ENCODE data around the gene TBC1D9B. TPM values are rescaled to one million over a fixed set of nuclear protein-coding genes. Genes with fewer than 3 reads are reported as not detected.

Gene TBC1D9B
- total and polyA plus RNA-seq, 8 donors = 42.1 to 87.2 (median 54.9) TPM

GRCh38 chr5:179816796-179817469 is 90.8 kb downstream of the TBC1D9B start:
- H3K27ac ChIP-seq = peak overlapping the region in 2 of 4 donors; percentile 98 to 100
- TF ChIP-seq CTCF (IDR thresholded peaks at IDR 0.05) = no peak
- FAIRE-seq (no peak), ATAC-seq (no peak), DNase-seq (peak in 3 of 6 donors; percentile 40 to 84 (median 61))
- WGBS, 2 donors = 1 to 2% methylated on average over 65 to 72 of the region's 72 CpGs
- intact Hi-C loops (cut with DNase I) = no loop called here
- no peaks in the 10 kb centered on the region for H3K36me3 ChIP-seq
- no peaks in the 10 kb centered on the region for H3K9me3 ChIP-seq
- H3K4me3 ChIP-seq = peak overlapping the region; percentile 21 to 50 (median 42)
- H3K4me1 ChIP-seq = peaks cover 19 to 24% (median 23%) of the 10 kb centered on the region in 3 donors
- H3K27me3 ChIP-seq = no peaks in the 10 kb centered on the region

- peak in 3 of 6 donors; percentile 27 to 76 (median 52) for DNase-seq
- no peaks in the 10 kb centered on the region for H3K36me3 ChIP-seq
- no peak overlapping the region for H3K27ac ChIP-seq
- no peak for ATAC-seq
- no peaks in the 10 kb centered on the region for H3K27me3 ChIP-seq
- no peak for TF ChIP-seq CTCF (IDR thresholded peaks at IDR 0.05)
- no peaks in the 10 kb centered on the region for H3K9me3 ChIP-seq
- WGBS, 2 donors = 62 to 66% methylated on average over 23 of the region's 23 CpGs
- no peak for FAIRE-seq
- intact Hi-C loops (cut with DNase I) = no loop called here
- peaks cover 17 to 24% (median 23%) of the 10 kb centered on the region in 3 donors for H3K4me1 ChIP-seq
- H3K4me3 ChIP-seq = peak overlapping the region; percentile 21 to 50 (median 42)
These were observed 91.3 kb downstream of the TBC1D9B start for GRCh38 chr5:179816401-179816795.

- intact Hi-C loops (cut with DNase I) = no loop called here
- no peak overlapping the region for H3K4me3 ChIP-seq
- no peak for TF ChIP-seq CTCF (IDR thresholded peaks at IDR 0.05)
- no peaks in the 10 kb centered on the region for H3K9me3 ChIP-seq
- ATAC-seq (no peak), FAIRE-seq (no peak), DNase-seq (peak in 2 of 6 donors; percentile 14 to 53)
- no peaks in the 10 kb centered on the region for H3K27me3 ChIP-seq
- no peaks in the 10 kb centered on the region for H3K36me3 ChIP-seq
- no peak overlapping the region for H3K27ac ChIP-seq
- peaks cover 17 to 24% (median 23%) of the 10 kb centered on the region in 3 donors for H3K4me1 ChIP-seq
- 95 to 98% methylated on average over 21 of the region's 21 CpGs for WGBS, 2 donors
These were observed 92.0 kb downstream of the TBC1D9B start for GRCh38 chr5:179815491-179816249.

- ATAC-seq = no peak
- no peak for FAIRE-seq
- WGBS, 2 donors = 79 to 81% methylated on average over 3 of the region's 3 CpGs
- intact Hi-C loops (cut with DNase I) = no loop called here
- peaks cover 7 to 14% (median 13%) of the 10 kb centered on the region in 3 donors for H3K4me1 ChIP-seq
- H3K27me3 ChIP-seq = no peaks in the 10 kb centered on the region
- no peaks in the 10 kb centered on the region for H3K9me3 ChIP-seq
- H3K4me3 ChIP-seq = no peak overlapping the region
- TF ChIP-seq CTCF (IDR thresholded peaks at IDR 0.05) = no peak
- H3K36me3 ChIP-seq = no peaks in the 10 kb centered on the region
- H3K27ac ChIP-seq = no peak overlapping the region
- no peak for DNase-seq
These were observed 93.6 kb downstream of the TBC1D9B start for GRCh38 chr5:179814090-179814489.

Measured in pancreas (tissue), 10 donors.